H9 (cell line): ENCODE results near the gene TMEM219. TPM values are rescaled to one million over a fixed set of nuclear protein-coding genes. Genes with fewer than 3 reads are reported as not detected.
A peak's percentile ranks its signal among the peaks of the same experiment; 100 is the strongest.

ENCODE experiments used
- DNase-seq: peaks from one replicate; pipeline ENCODE4 v3.0.0-alpha.2; 2017
- H2AFZ ChIP-seq: one replicate; pipeline ENCODE4 v1.6.1; 2013; ENCODE audit warnings: mild to moderate bottlenecking, low read length, control low read depth, moderate library complexity
- H2AK5ac ChIP-seq: 2 replicates; pipeline ENCODE4 v1.6.1; 2013; ENCODE audit warnings: low read length, control low read depth, mixed read lengths; ENCODE audit not compliant: insufficient read length
- H2BK120ac ChIP-seq: one replicate; pipeline ENCODE4 v1.6.1; 2013; ENCODE audit warnings: low read depth, mild to moderate bottlenecking, low read length, control low read depth, inconsistent platforms; ENCODE audit not compliant: poor library complexity, severe bottlenecking
- H2BK12ac ChIP-seq: 2 replicates; pipeline ENCODE4 v1.6.1; 2013; ENCODE audit warnings: low read length, control low read depth, mixed read lengths, low read depth; ENCODE audit not compliant: insufficient read length
- H2BK15ac ChIP-seq: 2 replicates; pipeline ENCODE4 v1.6.1; 2013; ENCODE audit warnings: low read depth, low read length, control low read depth
- H2BK20ac ChIP-seq: one replicate; pipeline ENCODE4 v1.6.1; 2013; ENCODE audit warnings: low read depth, mild to moderate bottlenecking, low read length, control low read depth, inconsistent platforms; ENCODE audit not compliant: poor library complexity, severe bottlenecking
- H2BK5ac ChIP-seq: 2 replicates; pipeline ENCODE4 v1.6.1; 2013; ENCODE audit warnings: low read length, control low read depth, mixed read lengths; ENCODE audit not compliant: insufficient read length
- H3K14ac ChIP-seq: 2 replicates; pipeline ENCODE4 v1.6.1; 2013; ENCODE audit warnings: low read length, control low read depth; ENCODE audit not compliant: insufficient read depth
- H3K18ac ChIP-seq: 2 replicates; pipeline ENCODE4 v1.6.1; 2013; ENCODE audit warnings: low read depth, mild to moderate bottlenecking, mixed read lengths, low read length, control low read depth; ENCODE audit not compliant: insufficient read length
- H3K23ac ChIP-seq: 2 replicates; pipeline ENCODE4 v1.6.1; 2013; ENCODE audit warnings: low read length, control low read depth, mixed read lengths, low read depth; ENCODE audit not compliant: insufficient read length
- H3K23me2 ChIP-seq: 2 replicates; pipeline ENCODE4 v1.6.1; 2013; ENCODE audit warnings: low read depth, mild to moderate bottlenecking, mixed read lengths, low read length, control low read depth; ENCODE audit not compliant: insufficient read length, poor library complexity, severe bottlenecking
- H3K27ac ChIP-seq: 2 replicates; pipeline ENCODE4 v1.5.1; 2013; ENCODE audit warnings: low read length, control low read depth, mixed read lengths, low read depth; ENCODE audit not compliant: insufficient read length
- H3K27me3 ChIP-seq: 2 replicates; pipeline ENCODE4 v1.6.1; 2013; ENCODE audit warnings: low read length, control low read depth, inconsistent platforms; ENCODE audit not compliant: insufficient read depth
- H3K4ac ChIP-seq: 2 replicates; pipeline ENCODE4 v1.6.1; 2013; ENCODE audit warnings: low read depth, mild to moderate bottlenecking, control low read depth, inconsistent platforms, low read length, moderate library complexity
- H3K4me1 ChIP-seq: 2 replicates; pipeline ENCODE4 v1.6.1; 2013; ENCODE audit warnings: low read length, control low read depth, inconsistent platforms; ENCODE audit not compliant: insufficient read depth
- H3K4me2 ChIP-seq: 2 replicates; pipeline ENCODE4 v1.6.1; 2013; ENCODE audit warnings: low read length, control low read depth, mixed read lengths; ENCODE audit not compliant: insufficient read length, insufficient read depth
- H3K56ac ChIP-seq: 2 replicates; pipeline ENCODE4 v1.6.1; 2013; ENCODE audit warnings: low read depth, mild to moderate bottlenecking, mixed read lengths, low read length, control low read depth; ENCODE audit not compliant: insufficient read length
- H3K79me1 ChIP-seq: 2 replicates; pipeline ENCODE4 v1.6.1; 2013; ENCODE audit warnings: low read depth, mild to moderate bottlenecking, moderate library complexity, low read length, control low read depth, inconsistent platforms; ENCODE audit not compliant: insufficient read depth, poor library complexity, severe bottlenecking
- H3K79me2 ChIP-seq: 2 replicates; pipeline ENCODE4 v1.6.1; 2013; ENCODE audit warnings: low read length, control low read depth, inconsistent platforms; ENCODE audit not compliant: insufficient read depth
- H3K9ac ChIP-seq: 2 replicates; pipeline ENCODE4 v1.6.1; 2013; ENCODE audit warnings: low read length, control low read depth, mixed read lengths; ENCODE audit not compliant: insufficient read length; ENCODE audit errors: extremely low read depth
- H3K9me3 ChIP-seq: one replicate; pipeline ENCODE4 v1.6.1; 2013; ENCODE audit warnings: low read depth, low read length, inconsistent platforms; ENCODE audit not compliant: control insufficient read depth
- H3T11ph ChIP-seq: one replicate; pipeline ENCODE4 v1.6.1; 2013; ENCODE audit warnings: mild to moderate bottlenecking, low read length, control low read depth, inconsistent platforms
- H4K20me1 ChIP-seq: one replicate; pipeline ENCODE4 v1.6.1; 2013; ENCODE audit not compliant: control insufficient read depth, insufficient read length, insufficient read depth
- H4K5ac ChIP-seq: 2 replicates; pipeline ENCODE4 v1.6.1; 2013; ENCODE audit warnings: low read depth, mild to moderate bottlenecking, mixed read lengths, low read length, control low read depth; ENCODE audit not compliant: insufficient read length
- H4K8ac ChIP-seq: replicated peaks from 2 replicates; pipeline ENCODE4 v1.6.1; 2013; ENCODE audit warnings: low read length, control low read depth, mixed read lengths, low read depth; ENCODE audit not compliant: insufficient read length
- H4K91ac ChIP-seq: 2 replicates; pipeline ENCODE4 v1.6.1; 2013; ENCODE audit warnings: low read depth, mild to moderate bottlenecking, moderate library complexity, mixed read lengths, low read length, control low read depth; ENCODE audit not compliant: insufficient read length
- H3K27ac Mint-ChIP-seq, 3 experiments: 2 replicates in 2 of 3; 3 replicates in 1 of 3; pipeline ENCODE4 v1.8.0; 2020 to 2021; ENCODE audit warnings: mixed read lengths in 3 of 3, mild to moderate bottlenecking in 1 of 3, moderate library complexity in 1 of 3
- H3K27me3 Mint-ChIP-seq: 2 replicates; pipeline ENCODE4 v1.8.0; 2021; ENCODE audit warnings: low read depth, mild to moderate bottlenecking, moderate library complexity, mixed read lengths
- H3K36me3 Mint-ChIP-seq, 3 experiments: 2 replicates in 2 of 3; 3 replicates in 1 of 3; pipeline ENCODE4 v1.8.0; 2020 to 2021; ENCODE audit warnings: low read depth in 3 of 3, mixed read lengths in 3 of 3; ENCODE audit not compliant: insufficient read depth in 1 of 3
- H3K4me1 Mint-ChIP-seq, 2 experiments: 2 replicates each; pipeline ENCODE4 v1.8.0; 2020; ENCODE audit warnings: mixed read lengths in 2 of 2
- H3K4me3 Mint-ChIP-seq, 2 experiments: 2 replicates in 1 of 2; 3 replicates in 1 of 2; pipeline ENCODE4 v1.8.0; 2020 to 2021; ENCODE audit warnings: mild to moderate bottlenecking in 2 of 2, mixed read lengths in 2 of 2, moderate library complexity in 1 of 2
- H3K9me3 Mint-ChIP-seq, 2 experiments: 2 replicates in 1 of 2; 3 replicates in 1 of 2; pipeline ENCODE4 v1.8.0; 2020; ENCODE audit warnings: mild to moderate bottlenecking in 2 of 2, mixed read lengths in 2 of 2, moderate library complexity in 1 of 2
- WGBS: extraction: QIAGEN DNeasy Blood & Tissue Kit; methylation state at CpG from one replicate; pipeline ENCODE4 v1.1.7; 2013; ENCODE audit warnings: missing lambda C conversion rate, low lambda C conversion rate, mixed read lengths; ENCODE audit not compliant: insufficient read length; ENCODE audit errors: extremely low coverage; 5-methylcytosine and 5-hydroxymethylcytosine counted together
- total RNA-seq: library from RNA; stranded (reverse); gene quantifications from 2 replicates; pipeline ENCODE4 v1.2.1, GENCODE V29; 2021
- TF ChIP-seq, protein P1 (sequence below): fragments of 200-600 bp; sonication (generic); conservative IDR thresholded peaks from 3 replicates; pipeline ENCODE4 v1.8.0; 2021; ENCODE audit warnings: antibody characterized with exemption, mild to moderate bottlenecking

Gene TMEM219
- total RNA-seq, 1 experiment from 2014 or later = 89.1 TPM

DNA sequence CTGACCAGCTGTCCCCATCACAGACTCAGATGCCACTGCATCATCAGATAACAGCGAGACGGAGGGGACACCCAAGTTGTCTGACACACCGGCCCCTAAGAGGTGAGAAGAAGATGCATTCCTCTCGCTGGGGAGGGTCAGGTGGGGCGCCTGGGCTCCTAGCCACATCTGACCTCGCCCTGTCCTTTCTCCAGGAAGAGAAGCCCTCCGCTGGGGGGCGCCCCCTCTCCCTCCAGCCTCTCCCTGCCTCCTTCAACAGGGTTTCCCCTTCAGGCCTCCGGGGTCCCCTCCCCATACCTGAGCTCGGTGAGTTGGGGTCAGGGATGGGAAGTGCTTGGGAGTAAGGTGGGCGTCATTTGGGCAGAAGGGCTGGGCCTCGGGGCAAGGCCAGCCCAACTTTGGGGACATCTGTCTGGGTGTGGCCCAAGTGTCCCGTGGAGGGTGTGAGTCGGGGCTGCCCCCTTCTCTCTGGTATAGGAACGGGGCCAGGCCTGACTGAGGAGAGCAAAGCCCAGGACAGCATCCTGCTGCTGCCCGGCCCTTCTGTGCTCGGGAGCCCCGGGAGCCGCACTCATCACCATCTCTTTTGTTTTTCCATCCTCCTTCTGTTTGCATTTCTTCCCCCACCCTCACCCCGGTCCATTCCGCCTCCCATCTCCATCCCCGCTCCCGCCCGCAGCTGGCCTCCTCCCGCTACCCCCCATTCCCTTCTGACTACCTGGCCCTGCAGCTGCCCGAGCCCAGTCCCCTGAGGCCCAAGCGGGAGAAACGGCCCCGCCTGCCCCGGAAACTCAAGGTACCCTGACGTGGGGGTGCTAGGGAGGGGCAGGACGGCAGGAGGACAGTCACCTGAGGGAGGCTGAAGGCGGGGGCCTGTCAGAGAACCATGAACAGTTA, 39.1 kb downstream of the TMEM219 start:
- Mint-ChIP-seq H3K27me3 (no peaks in the 10 kb centered on the region; the same call in 1 of the 2 replicates), H3K4me1 (peaks cover 5 to 28% of the 10 kb centered on the region in 2 experiments), H3K9me3 (no peaks in the 10 kb centered on the region; a peak in 1 of 5 replicates), H3K4me3 (peak overlapping the region in 1 of 2 experiments; percentile 73; a peak in 3 of 5 replicates), H3K36me3 (peaks cover 27 to 55% (median 29%) of the 10 kb centered on the region in 3 experiments), H3K27ac (peak overlapping the region in 1 of 3 experiments; percentile 90; a peak in 1 of 7 replicates)
- H2BK120ac ChIP-seq = no peak overlapping the region
- no peaks in the 10 kb centered on the region; the same call in 1 of the 2 replicates for H3K79me2 ChIP-seq
- H4K20me1 ChIP-seq = no peaks in the 10 kb centered on the region
- H3K56ac ChIP-seq = no peak overlapping the region
- DNase-seq = peak; percentile 69
- H4K5ac ChIP-seq = no peak overlapping the region
- H4K8ac ChIP-seq = no peak overlapping the region
- H2BK20ac ChIP-seq = no peak overlapping the region
- H3K23me2 ChIP-seq = peaks cover 9% of the 10 kb centered on the region
- H2BK12ac ChIP-seq = no peak overlapping the region
- H2AFZ ChIP-seq = no peak overlapping the region
- H4K91ac ChIP-seq = no peak overlapping the region
- H3K9me3 ChIP-seq = no peaks in the 10 kb centered on the region
- H3K27me3 ChIP-seq = no peaks in the 10 kb centered on the region
- H3K4me1 ChIP-seq = 0 out of 2 replicates have a peak, but pooled peaks cover 2% of the 10 kb centered on the region
- no peak overlapping the region for H3K23ac ChIP-seq
- H3K9ac ChIP-seq = no peak overlapping the region
- H3K79me1 ChIP-seq = no peaks in the 10 kb centered on the region
- no peak overlapping the region for H3K4ac ChIP-seq
- no peak overlapping the region for H3K14ac ChIP-seq
- H3K18ac ChIP-seq = no peak overlapping the region
- no peak overlapping the region for H2AK5ac ChIP-seq
- H3T11ph ChIP-seq = no peak overlapping the region
- TF ChIP-seq, protein P1, sequence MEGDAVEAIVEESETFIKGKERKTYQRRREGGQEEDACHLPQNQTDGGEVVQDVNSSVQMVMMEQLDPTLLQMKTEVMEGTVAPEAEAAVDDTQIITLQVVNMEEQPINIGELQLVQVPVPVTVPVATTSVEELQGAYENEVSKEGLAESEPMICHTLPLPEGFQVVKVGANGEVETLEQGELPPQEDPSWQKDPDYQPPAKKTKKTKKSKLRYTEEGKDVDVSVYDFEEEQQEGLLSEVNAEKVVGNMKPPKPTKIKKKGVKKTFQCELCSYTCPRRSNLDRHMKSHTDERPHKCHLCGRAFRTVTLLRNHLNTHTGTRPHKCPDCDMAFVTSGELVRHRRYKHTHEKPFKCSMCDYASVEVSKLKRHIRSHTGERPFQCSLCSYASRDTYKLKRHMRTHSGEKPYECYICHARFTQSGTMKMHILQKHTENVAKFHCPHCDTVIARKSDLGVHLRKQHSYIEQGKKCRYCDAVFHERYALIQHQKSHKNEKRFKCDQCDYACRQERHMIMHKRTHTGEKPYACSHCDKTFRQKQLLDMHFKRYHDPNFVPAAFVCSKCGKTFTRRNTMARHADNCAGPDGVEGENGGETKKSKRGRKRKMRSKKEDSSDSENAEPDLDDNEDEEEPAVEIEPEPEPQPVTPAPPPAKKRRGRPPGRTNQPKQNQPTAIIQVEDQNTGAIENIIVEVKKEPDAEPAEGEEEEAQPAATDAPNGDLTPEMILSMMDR = peak; percentile 62
- H3K4me2 ChIP-seq = peak overlapping the region; percentile 22
- WGBS = no CpG with 5 or more reads among the region's 33 CpGs
- no peak overlapping the region for H2BK15ac ChIP-seq
- H2BK5ac ChIP-seq = no peak overlapping the region
- no peak overlapping the region for H3K27ac ChIP-seq
